ENCODE measurements around the gene CDKN1C. TPM values are rescaled to one million over a fixed set of nuclear protein-coding genes. Genes with fewer than 3 reads are reported as not detected.

Gene CDKN1C
- total RNA-seq, 2 experiments from 2014 or later = 0.21 to 0.32 TPM

DNA sequence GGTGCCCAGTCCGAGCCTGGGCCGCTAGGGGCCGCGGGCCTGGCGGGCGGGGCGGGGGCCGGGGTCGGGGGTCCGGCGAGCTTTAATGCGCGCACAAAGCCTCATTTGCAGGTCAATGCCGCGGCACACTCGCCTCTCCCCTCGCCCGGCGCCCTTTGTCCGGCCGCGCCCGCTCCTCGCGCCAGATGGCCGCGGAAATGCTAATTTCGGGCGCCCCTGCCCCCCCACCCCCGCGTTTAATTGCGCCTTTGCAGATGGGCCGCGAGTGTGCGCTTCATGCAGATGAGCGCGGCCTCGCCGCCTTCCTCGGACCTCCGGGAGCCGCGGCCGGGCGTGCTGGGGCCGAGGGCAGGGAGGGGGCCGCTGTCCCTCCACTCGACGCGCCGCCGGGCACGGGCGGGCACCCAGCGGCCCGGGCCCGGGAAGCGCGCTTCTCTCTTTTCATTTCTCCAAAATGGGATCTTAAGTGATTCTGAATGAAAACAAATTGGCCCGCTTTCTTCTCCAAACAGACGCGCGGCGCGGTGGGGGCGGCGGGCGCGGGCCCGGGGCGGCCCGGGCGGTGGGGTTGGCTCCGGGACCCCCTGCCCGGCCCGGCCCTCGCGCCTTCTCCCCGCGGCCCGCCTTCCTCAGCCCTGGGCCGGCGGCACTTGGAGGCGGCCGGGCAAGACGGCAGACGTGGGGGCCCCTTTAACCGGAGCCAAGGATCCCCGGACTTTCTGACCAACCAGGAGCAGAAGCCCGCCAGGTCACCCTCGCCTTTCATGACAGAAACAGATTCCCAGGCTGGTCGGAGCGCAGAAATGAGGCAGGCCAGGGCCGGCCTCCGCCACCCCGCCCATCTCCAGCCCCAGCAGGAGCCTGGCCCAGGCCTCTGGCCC, 22.9 kb downstream of the CDKN1C start:
- Mint-ChIP-seq H3K4me1 (ENCODE audit: low read depth) (peaks cover 5% of the 10 kb centered on the region), H3K9me3 (ENCODE audit: insufficient read depth) (no peaks in the 10 kb centered on the region), H3K27ac (no peak overlapping the region), H3K36me3 (ENCODE audit: low read depth) (no peaks in the 10 kb centered on the region), H3K4me3 (no peak overlapping the region), H3K27me3 (ENCODE audit: low read depth) (peaks cover 34% of the 10 kb centered on the region)
- DNase-seq (no peak), ATAC-seq (no peak)
- ChIA-PET POLR2A (no interaction called here), CTCF (no interaction called here)

DNA sequence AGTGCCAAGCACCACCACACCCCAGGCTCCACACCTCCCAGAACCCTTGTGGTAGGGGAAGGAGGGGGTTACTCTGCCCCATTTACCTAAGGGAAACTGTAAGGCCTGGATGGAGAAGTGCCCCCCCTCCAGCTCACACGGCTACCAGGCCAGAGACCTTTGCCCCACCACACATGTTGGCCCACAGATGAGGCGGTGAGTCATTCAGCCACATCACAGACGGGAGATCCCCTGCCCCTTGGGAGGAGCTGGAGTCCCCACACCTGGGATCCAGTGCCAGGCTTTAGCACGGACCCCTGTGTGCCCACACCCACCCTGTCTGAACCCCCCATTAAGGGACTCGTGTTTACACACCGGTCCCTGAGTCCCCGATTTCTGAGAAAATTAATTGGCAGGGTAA, 24.9 kb downstream of the CDKN1C start:
- H3K27me3 Mint-ChIP-seq (ENCODE audit: low read depth) = peaks cover 29% of the 10 kb centered on the region
- no peak overlapping the region for H3K4me3 Mint-ChIP-seq
- H3K27ac Mint-ChIP-seq = no peak overlapping the region
- POLR2A ChIA-PET = no interaction called here
- H3K36me3 Mint-ChIP-seq (ENCODE audit: low read depth) = no peaks in the 10 kb centered on the region
- H3K4me1 Mint-ChIP-seq (ENCODE audit: low read depth) = peaks cover 5% of the 10 kb centered on the region
- DNase-seq = peak; percentile 35
- CTCF ChIA-PET = interaction anchor here (1.0 to 1.2 kb wide), 2 partner anchors 31 to 328 kb away, joined by 3 read pairs; no protein-coding TSS in a partner anchor
- peak; percentile 42 for ATAC-seq
- H3K9me3 Mint-ChIP-seq (ENCODE audit: insufficient read depth) = no peaks in the 10 kb centered on the region

DNA sequence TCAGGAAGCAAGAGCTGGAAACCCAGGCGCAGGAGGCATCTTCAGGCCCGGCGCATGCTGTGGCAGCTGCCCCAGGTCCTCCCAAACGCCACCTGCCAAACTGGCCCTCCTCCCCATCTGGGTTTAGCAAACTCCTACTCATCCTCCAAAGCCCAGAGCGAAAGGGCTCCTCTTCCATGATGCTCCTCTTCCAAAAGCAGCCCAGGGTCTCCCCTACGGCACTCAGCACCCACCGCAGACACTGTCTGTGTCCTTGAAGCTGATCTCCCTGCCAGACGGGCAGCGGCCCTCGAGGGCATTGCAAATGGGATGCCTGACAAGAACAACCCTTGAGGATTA, 25.9 kb downstream of the CDKN1C start:
- ATAC-seq (no peak), DNase-seq (no peak)
- no peaks in the 10 kb centered on the region for H3K36me3 Mint-ChIP-seq (ENCODE audit: low read depth)
- ChIA-PET CTCF (interaction anchor here (1.2 to 1.5 kb wide), 2 partner anchors 28 to 327 kb away, joined by 3 read pairs; no protein-coding TSS in a partner anchor), POLR2A (no interaction called here)
- no peak overlapping the region for H3K4me3 Mint-ChIP-seq
- peaks cover 5% of the 10 kb centered on the region for H3K4me1 Mint-ChIP-seq (ENCODE audit: low read depth)
- peaks cover 26% of the 10 kb centered on the region for H3K27me3 Mint-ChIP-seq (ENCODE audit: low read depth)
- no peak overlapping the region for H3K27ac Mint-ChIP-seq
- H3K9me3 Mint-ChIP-seq (ENCODE audit: insufficient read depth) = no peaks in the 10 kb centered on the region

DNA sequence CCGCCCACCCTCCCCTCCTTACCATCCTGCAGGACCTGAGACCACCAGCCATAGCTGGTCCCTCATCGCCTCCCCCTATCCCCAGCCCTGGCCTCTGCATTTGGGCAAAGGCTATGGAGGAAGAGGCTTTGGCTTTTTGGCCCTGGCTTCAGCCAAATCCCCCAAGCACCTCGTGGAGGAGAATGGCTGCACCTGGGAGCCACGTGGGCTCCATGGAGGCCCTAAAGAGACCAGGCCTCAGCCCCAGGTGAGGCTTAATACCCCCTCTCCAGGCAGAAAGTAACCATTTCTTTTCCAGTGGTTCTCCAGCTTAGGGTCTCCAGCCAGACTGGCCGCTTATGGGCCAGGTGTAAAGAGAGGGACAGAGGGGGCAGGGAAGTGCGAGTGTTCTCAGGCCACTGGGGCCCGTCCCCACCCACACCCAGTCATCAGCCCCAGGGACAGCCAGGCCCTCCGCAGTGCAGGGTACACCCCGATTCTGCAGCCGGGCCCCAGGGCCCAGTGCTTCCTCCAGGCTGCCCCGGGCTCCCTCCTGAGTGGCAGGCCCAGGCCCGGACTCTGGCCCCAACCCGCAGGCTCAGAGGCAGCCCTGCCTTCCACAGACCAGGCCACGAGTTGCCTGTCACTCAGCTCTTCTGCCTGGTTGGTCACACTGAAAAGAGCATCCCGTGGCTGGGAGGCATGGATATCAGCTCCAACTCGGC, 26.4 kb downstream of the CDKN1C start:
- Mint-ChIP-seq H3K4me1 (ENCODE audit: low read depth) (peaks cover 5% of the 10 kb centered on the region), H3K36me3 (ENCODE audit: low read depth) (no peaks in the 10 kb centered on the region), H3K27me3 (ENCODE audit: low read depth) (peaks cover 20% of the 10 kb centered on the region), H3K9me3 (ENCODE audit: insufficient read depth) (no peaks in the 10 kb centered on the region), H3K27ac (no peak overlapping the region), H3K4me3 (no peak overlapping the region)
- POLR2A ChIA-PET = no interaction called here
- CTCF ChIA-PET = interaction anchor here (1.2 to 1.5 kb wide), 2 partner anchors 29 to 326 kb away, joined by 3 read pairs; no protein-coding TSS in a partner anchor
- DNase-seq (no peak), ATAC-seq (no peak)

DNA sequence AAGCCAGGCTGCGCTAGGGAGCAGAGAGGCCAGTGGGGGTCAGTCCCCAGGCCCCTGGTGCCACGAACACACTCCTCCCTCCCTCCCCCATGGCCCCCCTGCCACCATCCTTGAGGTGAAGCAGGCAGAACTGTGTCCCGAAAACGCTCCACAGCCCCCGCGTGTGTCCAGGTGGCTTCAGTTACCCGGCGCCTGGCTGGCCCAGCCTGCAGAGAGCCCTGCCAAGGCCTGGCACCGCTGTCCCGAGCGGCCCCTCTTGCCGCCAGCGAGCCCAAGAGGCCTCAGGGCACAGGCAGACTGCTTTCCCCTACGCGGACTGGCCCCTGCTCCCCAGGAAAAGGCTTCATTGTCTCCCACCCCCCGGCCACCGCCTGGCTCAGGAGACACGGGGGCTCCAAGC, 27.7 kb downstream of the CDKN1C start:
- POLR2A ChIA-PET = no interaction called here
- Mint-ChIP-seq H3K4me3 (no peak overlapping the region), H3K27me3 (ENCODE audit: low read depth) (peaks cover 11% of the 10 kb centered on the region), H3K9me3 (ENCODE audit: insufficient read depth) (no peaks in the 10 kb centered on the region), H3K4me1 (ENCODE audit: low read depth) (peaks cover 7% of the 10 kb centered on the region), H3K36me3 (ENCODE audit: low read depth) (no peaks in the 10 kb centered on the region), H3K27ac (no peak overlapping the region)
- ATAC-seq (no peak), DNase-seq (no peak)
- CTCF ChIA-PET = interaction anchor here (1.5 kb wide), 1 partner anchor 325 kb away, joined by 3 read pairs; no protein-coding TSS in a partner anchor

DNA sequence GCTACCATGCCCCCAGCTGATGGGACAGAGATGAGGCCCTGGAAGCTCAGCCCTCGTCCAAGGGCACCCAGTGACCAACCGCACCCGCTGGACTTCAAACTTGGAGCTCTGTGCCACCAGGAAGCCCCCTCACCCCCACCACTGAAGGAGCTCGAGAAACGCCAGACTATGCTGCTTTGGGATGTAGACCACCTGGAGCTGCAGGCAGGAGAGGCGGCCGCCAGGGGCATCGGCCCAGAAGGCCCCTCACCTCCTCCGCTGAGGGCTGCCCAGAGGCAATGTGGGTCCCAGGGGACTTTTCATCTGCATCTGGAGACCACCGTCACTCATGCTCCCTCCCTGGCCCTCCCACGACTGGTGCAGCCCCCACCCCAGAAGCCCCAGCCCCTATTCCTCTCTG, 28.3 kb downstream of the CDKN1C start:
- ChIA-PET CTCF (no interaction called here), POLR2A (no interaction called here)
- Mint-ChIP-seq H3K4me3 (no peak overlapping the region), H3K27me3 (ENCODE audit: low read depth) (peaks cover 11% of the 10 kb centered on the region), H3K4me1 (ENCODE audit: low read depth) (peaks cover 7% of the 10 kb centered on the region), H3K36me3 (ENCODE audit: low read depth) (no peaks in the 10 kb centered on the region), H3K27ac (no peak overlapping the region), H3K9me3 (ENCODE audit: insufficient read depth) (no peaks in the 10 kb centered on the region)
- no peak for ATAC-seq
- no peak for DNase-seq

DNA sequence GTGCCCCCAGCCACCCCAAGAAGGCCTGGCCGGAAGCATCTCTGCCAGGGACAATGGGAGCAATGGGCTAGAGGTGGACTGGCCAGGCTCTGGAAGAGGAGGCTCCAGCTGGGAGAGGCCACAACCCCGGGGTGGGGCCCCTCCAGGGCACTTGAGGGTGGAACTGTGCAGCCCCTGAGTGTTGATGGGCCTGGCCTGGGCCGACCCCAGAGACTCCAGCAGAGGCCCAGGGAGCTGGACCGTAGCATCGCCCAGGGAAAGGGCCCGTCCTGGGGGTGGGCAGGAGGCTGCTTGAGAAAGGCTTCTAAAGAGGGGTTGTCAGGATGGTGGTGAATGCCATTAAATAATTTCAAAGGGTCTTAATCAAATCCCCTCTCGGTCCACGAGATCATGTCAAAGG, 30.4 kb downstream of the CDKN1C start:
- CTCF ChIA-PET = no interaction called here
- Mint-ChIP-seq H3K4me1 (ENCODE audit: low read depth) (peaks cover 2% of the 10 kb centered on the region), H3K4me3 (no peak overlapping the region), H3K27ac (no peak overlapping the region), H3K9me3 (ENCODE audit: insufficient read depth) (no peaks in the 10 kb centered on the region), H3K27me3 (ENCODE audit: low read depth) (no peaks in the 10 kb centered on the region), H3K36me3 (ENCODE audit: low read depth) (no peaks in the 10 kb centered on the region)
- DNase-seq = no peak
- POLR2A ChIA-PET = no interaction called here
- ATAC-seq = no peak

DNA sequence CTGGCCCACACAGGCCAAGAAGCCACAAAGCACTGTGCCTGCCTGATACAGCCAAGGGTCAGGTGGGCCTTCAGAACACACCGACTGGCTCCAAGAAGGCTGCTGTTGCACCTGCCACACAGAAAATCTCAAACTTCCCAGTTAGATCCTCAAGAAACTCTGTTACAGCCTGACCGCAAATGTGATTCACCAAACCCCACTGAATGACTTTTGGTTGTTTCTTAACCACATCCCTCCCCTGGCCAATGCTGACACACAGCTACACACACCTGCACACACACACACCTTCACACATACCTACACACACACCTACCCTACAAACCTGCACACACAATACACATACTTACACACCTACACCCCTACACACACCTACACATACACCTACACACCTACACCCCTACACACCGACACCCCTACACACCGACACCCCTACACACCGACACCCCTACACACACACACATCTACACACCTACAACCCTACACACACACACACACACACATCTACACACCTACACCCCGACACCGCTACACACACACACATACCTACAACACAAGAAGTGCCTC, 31.5 kb downstream of the CDKN1C start:
- Mint-ChIP-seq H3K36me3 (ENCODE audit: low read depth) (no peaks in the 10 kb centered on the region), H3K4me1 (ENCODE audit: low read depth) (peaks cover 2% of the 10 kb centered on the region), H3K27me3 (ENCODE audit: low read depth) (no peaks in the 10 kb centered on the region), H3K9me3 (ENCODE audit: insufficient read depth) (no peaks in the 10 kb centered on the region), H3K27ac (no peak overlapping the region), H3K4me3 (no peak overlapping the region)
- DNase-seq (no peak), ATAC-seq (no peak)
- ChIA-PET CTCF (interaction anchor here (1.3 kb wide), 1 partner anchor 321 kb away, joined by 3 read pairs; no protein-coding TSS in a partner anchor), POLR2A (no interaction called here)

DNA sequence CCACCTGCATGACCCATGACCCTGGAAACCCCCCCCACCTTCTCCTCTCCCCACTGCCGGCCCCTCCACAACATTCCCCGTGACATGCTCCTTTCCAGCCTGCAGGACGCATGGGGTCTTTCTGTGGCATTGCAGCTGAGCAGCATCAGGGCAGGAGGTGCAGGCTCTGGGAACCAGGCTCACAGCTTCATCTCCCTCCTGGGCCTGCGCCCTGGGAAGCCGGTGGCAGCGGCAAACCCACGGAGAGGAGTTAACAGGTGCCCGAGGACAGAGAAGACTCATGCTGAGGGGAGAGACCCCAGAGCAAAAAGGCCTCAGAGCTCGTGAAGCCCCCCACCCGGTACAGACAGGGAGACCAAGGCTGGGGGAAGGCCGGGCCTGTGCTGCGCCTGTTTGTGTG, 32.2 kb downstream of the CDKN1C start:
- ChIA-PET POLR2A (interaction anchor here (0.6 kb wide), 1 partner anchor 184 kb away, joined by 3 read pairs; no protein-coding TSS in a partner anchor), CTCF (interaction anchor here (1.3 kb wide), 1 partner anchor 320 kb away, joined by 3 read pairs; no protein-coding TSS in a partner anchor)
- Mint-ChIP-seq H3K36me3 (ENCODE audit: low read depth) (no peaks in the 10 kb centered on the region), H3K27me3 (ENCODE audit: low read depth) (no peaks in the 10 kb centered on the region), H3K4me3 (no peak overlapping the region), H3K27ac (no peak overlapping the region), H3K4me1 (ENCODE audit: low read depth) (peaks cover 2% of the 10 kb centered on the region), H3K9me3 (ENCODE audit: insufficient read depth) (no peaks in the 10 kb centered on the region)
- DNase-seq = no peak
- no peak for ATAC-seq

DNA sequence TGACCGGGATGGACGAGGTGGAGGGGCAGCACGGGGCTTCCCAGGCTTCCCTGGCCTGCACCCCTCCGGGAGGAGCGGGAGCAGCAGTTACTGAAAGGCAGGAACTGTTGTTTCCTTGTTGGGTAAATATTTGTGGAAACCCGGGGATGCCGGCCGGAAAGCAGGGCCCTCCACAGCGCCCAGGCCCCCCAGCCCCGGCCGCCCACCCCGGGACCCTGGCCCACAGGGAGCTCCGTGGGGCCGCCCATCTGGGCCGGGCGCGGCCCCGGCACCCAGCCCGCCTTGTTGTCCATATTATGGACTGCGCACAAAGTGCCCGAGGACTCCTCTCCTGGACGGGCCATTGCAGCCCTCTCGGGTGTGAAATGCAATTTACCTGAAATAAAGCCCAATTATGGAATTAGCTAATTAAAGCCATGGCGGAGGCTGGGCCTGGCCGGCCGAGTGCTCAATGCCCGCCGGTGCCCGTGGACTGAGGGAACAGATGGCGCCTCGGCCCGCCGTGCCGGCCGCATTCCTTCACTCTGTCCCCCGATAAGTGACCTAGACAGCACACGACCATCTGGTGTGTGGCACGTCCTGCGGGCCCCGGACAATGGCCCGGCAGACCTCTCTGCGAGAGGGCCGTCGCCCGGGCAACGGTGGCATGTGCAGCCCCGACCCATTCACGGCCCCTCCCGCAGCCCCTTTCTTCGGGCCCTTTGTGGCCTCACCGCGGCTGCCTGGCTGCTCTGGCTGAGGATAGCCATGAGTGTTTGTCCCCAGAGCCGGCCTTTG, 35.4 kb downstream of the CDKN1C start:
- no peaks in the 10 kb centered on the region for H3K36me3 Mint-ChIP-seq (ENCODE audit: low read depth)
- H3K4me3 Mint-ChIP-seq = no peak overlapping the region
- no peak for ATAC-seq
- H3K27ac Mint-ChIP-seq = no peak overlapping the region
- ChIA-PET POLR2A (no interaction called here), CTCF (no interaction called here)
- H3K4me1 Mint-ChIP-seq (ENCODE audit: low read depth) = peaks cover 2% of the 10 kb centered on the region
- H3K27me3 Mint-ChIP-seq (ENCODE audit: low read depth) = no peaks in the 10 kb centered on the region
- DNase-seq = no peak
- no peaks in the 10 kb centered on the region for H3K9me3 Mint-ChIP-seq (ENCODE audit: insufficient read depth)

DNA sequence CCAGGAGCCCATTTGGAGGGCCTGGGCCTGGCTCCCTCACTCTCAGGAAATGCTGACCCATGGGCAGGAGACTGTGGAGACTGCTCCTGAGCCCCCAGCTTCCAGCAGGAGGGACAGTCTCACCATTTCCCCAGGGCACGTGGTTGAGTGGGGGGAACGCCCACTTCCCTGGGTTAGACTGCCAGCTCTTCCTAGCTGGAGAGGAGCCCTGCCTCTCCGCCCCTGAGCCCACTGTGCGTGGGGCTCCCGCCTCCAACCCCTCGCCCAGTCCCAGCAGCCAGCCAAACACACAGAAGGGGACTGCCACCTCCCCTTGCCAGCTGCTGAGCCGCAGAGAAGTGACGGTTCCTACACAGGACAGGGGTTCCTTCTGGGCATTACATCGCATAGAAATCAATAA, 37.1 kb downstream of the CDKN1C start:
- no peak for DNase-seq
- Mint-ChIP-seq H3K27ac (no peak overlapping the region), H3K27me3 (ENCODE audit: low read depth) (no peaks in the 10 kb centered on the region), H3K4me1 (ENCODE audit: low read depth) (no peaks in the 10 kb centered on the region), H3K36me3 (ENCODE audit: low read depth) (no peaks in the 10 kb centered on the region), H3K4me3 (no peak overlapping the region), H3K9me3 (ENCODE audit: insufficient read depth) (no peaks in the 10 kb centered on the region)
- ATAC-seq = no peak
- CTCF ChIA-PET = no interaction called here
- POLR2A ChIA-PET = no interaction called here

Data from activated CD8-positive, alpha-beta T cell treated with anti-CD3 and anti-CD28 coated beads, Interleukin-2, amount 10 ng/mL, durations not matched to agents 7 days and 5 days (primary cell).